NT2/D1 (cell line): ENCODE data around the gene NLRP7.

Experiments
- YY1 ChIP-seq: IDR thresholded peaks from 2 replicates; pipeline ENCODE4 v1.6.1; 2011; ENCODE audit not compliant: insufficient read length, insufficient read depth
- ZNF274 ChIP-seq: IDR thresholded peaks from 2 replicates; pipeline ENCODE4 v1.6.1; 2011; ENCODE audit warnings: mild to moderate bottlenecking, low read depth, low read length

DNA sequence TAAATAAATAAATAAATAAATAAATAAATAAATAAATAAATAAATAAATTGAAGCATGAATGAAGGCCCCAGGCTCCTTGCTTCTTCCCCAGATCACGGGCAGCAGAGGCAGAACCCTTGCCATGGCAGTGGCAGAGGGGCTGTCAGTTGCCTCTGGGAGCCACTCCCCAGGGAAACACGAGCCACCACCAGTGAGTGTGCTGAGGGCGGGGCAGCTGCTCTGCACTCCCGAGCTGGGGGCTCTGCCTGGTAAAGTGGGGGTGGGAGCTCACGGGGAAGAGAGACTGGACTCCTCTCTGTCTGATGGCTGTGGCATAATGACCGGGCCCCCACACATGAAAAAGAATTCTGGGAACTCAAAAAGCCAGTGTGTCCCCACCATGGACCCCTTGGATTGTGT lies 65.4 kb downstream of the NLRP7 start:
- TF ChIP-seq ZNF274 (no peak), YY1 (no peak)
